Measurements from ENCODE around the gene DYNC1LI2. TPM values are rescaled to one million over a fixed set of nuclear protein-coding genes. Genes with fewer than 3 reads are reported as not detected.

The DYNC1LI2 gene
- total and polyA plus RNA-seq, 2 donors (not counting 1 experiment from before 2014, with no cell fraction given): 33.9 to 109 TPM

DNA sequence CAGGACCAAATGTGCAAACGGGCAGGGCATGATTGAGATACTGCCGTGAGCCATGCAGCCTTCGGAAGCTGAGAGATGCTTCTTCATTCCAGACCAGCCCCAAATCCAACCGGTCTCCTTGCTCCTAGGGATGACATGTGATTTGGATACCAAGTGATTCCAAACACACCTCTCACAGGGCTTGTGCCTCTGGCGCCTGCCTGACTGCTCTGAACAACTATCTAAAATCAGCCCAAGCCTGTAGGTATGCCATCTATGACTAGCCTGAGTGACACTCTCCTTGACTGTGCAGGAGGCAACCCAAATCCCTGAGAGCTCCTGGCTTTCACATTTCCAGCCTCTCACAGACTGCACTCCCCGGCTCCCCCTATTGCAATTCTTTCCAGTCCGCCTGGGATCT, 20.3 kb downstream of the DYNC1LI2 start:
- Histone ChIP-seq H4K20me1 (ENCODE audit: control insufficient read depth, insufficient read depth, low read length, poor library complexity, severe bottlenecking) (no peaks in the 10 kb centered on the region), H3K4me2 (replicated peaks; ENCODE audit: low read depth, low read length, poor library complexity, severe bottlenecking) (no peak overlapping the region), H3K4me1 (ENCODE audit: control insufficient read depth in 2 of 2, insufficient read depth in 2 of 2, low read length in 2 of 2) (no peaks in the 10 kb centered on the region), H3K36me3 (replicated peaks in 1 of 2; ENCODE audit: control extremely low read depth in 1 of 2, control insufficient read depth in 1 of 2, extremely low read depth in 1 of 2, insufficient read depth in 2 of 2, low read length in 1 of 2) (peaks cover 6 to 80% of the 10 kb centered on the region in 2 experiments), H3K79me2 (ENCODE audit: control insufficient read depth, insufficient read depth, low read length) (no peaks in the 10 kb centered on the region), H3K27me3 (replicated peaks in 1 of 4; ENCODE audit: control extremely low read depth in 1 of 4, control insufficient read depth in 3 of 4, insufficient read depth in 4 of 4, low read length in 3 of 4) (no peaks in the 10 kb centered on the region), H3K4me3 (ENCODE audit: control extremely low read depth in 1 of 5, extremely low read depth in 1 of 5, insufficient read depth in 1 of 5, low read depth in 2 of 5, low read length in 4 of 5) (no peak overlapping the region), H3K9ac (ENCODE audit: low read length) (no peak overlapping the region), H3K27ac (ENCODE audit: low read length in 2 of 2) (no peak overlapping the region), H2AFZ (ENCODE audit: insufficient read depth, low read depth, low read length, poor library complexity, severe bottlenecking) (no peak overlapping the region), H3K9me3 (ENCODE audit: control extremely low read depth in 1 of 3, control insufficient read depth in 2 of 3, insufficient read depth in 1 of 3, low read length in 2 of 3) (no peaks in the 10 kb centered on the region)
- ChIA-PET CTCF (interaction anchor here (1.5 to 2.3 kb wide), 2 partner anchors 9 to 20 kb away, joined by 5 to 8 read pairs; partner anchors contain the start of gene DYNC1LI2), POLR2A (no interaction called here)
- Mint-ChIP-seq H3K27ac (no peak overlapping the region), H3K9me3 (ENCODE audit: insufficient read depth) (no peaks in the 10 kb centered on the region), H3K27me3 (no peaks in the 10 kb centered on the region), H3K4me1 (peaks cover 3% of the 10 kb centered on the region), H3K4me3 (no peak overlapping the region)
- DNase-seq (no peak), ATAC-seq (ENCODE audit: low read depth) (no peak)
- 97% methylated on average over 5 of the region's 7 CpGs for WGBS (ENCODE audit: insufficient coverage)
- no peak for TF ChIP-seq EZH2 (IDR thresholded peaks at IDR 0.05; ENCODE audit: borderline replicate concordance, insufficient read depth, low read depth, low read length, poor library complexity, severe bottlenecking)
- TF ChIP-seq, protein P1, sequence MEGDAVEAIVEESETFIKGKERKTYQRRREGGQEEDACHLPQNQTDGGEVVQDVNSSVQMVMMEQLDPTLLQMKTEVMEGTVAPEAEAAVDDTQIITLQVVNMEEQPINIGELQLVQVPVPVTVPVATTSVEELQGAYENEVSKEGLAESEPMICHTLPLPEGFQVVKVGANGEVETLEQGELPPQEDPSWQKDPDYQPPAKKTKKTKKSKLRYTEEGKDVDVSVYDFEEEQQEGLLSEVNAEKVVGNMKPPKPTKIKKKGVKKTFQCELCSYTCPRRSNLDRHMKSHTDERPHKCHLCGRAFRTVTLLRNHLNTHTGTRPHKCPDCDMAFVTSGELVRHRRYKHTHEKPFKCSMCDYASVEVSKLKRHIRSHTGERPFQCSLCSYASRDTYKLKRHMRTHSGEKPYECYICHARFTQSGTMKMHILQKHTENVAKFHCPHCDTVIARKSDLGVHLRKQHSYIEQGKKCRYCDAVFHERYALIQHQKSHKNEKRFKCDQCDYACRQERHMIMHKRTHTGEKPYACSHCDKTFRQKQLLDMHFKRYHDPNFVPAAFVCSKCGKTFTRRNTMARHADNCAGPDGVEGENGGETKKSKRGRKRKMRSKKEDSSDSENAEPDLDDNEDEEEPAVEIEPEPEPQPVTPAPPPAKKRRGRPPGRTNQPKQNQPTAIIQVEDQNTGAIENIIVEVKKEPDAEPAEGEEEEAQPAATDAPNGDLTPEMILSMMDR (IDR thresholded peaks at IDR 0.05): no peak
- intact Hi-C loops (cut with micrococcal nuclease): no loop called here

DNA sequence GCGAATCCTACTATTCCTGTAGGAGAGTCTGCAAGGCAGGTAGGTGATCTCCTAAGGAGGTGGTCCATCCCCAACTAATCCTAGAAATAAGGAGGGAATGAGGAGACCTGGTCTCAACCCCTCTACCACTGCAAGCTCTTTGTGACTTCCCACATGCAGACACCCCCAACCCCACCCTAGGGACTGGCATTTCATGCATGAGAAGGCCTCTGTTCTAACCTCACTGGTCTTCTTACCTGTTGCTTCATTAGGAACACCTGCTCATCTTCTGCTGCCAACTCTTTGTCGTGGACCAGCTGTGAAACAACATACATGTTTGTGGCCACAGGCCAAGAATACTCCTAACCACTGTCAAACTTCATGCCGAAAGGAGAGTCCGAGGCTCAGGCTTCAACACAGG, 22.6 kb downstream of the DYNC1LI2 start:
- Histone ChIP-seq H3K4me2 (replicated peaks; ENCODE audit: low read depth, low read length, poor library complexity, severe bottlenecking) (no peak overlapping the region), H3K36me3 (replicated peaks in 1 of 2; ENCODE audit: control extremely low read depth in 1 of 2, control insufficient read depth in 1 of 2, extremely low read depth in 1 of 2, insufficient read depth in 2 of 2, low read length in 1 of 2) (peaks cover 6 to 81% of the 10 kb centered on the region in 2 experiments), H4K20me1 (ENCODE audit: control insufficient read depth, insufficient read depth, low read length, poor library complexity, severe bottlenecking) (no peaks in the 10 kb centered on the region), H3K9ac (ENCODE audit: low read length) (no peak overlapping the region), H3K4me3 (ENCODE audit: control extremely low read depth in 1 of 5, extremely low read depth in 1 of 5, insufficient read depth in 1 of 5, low read depth in 2 of 5, low read length in 4 of 5) (no peak overlapping the region), H3K27ac (ENCODE audit: low read length in 2 of 2) (no peak overlapping the region), H3K4me1 (ENCODE audit: control insufficient read depth in 2 of 2, insufficient read depth in 2 of 2, low read length in 2 of 2) (no peaks in the 10 kb centered on the region), H2AFZ (ENCODE audit: insufficient read depth, low read depth, low read length, poor library complexity, severe bottlenecking) (no peak overlapping the region), H3K27me3 (replicated peaks in 1 of 4; ENCODE audit: control extremely low read depth in 1 of 4, control insufficient read depth in 3 of 4, insufficient read depth in 4 of 4, low read length in 3 of 4) (no peaks in the 10 kb centered on the region), H3K79me2 (ENCODE audit: control insufficient read depth, insufficient read depth, low read length) (no peaks in the 10 kb centered on the region), H3K9me3 (ENCODE audit: control extremely low read depth in 1 of 3, control insufficient read depth in 2 of 3, insufficient read depth in 1 of 3, low read length in 2 of 3) (no peaks in the 10 kb centered on the region)
- intact Hi-C loops (cut with micrococcal nuclease): loop anchor here (1.0 to 2.0 kb wide), 2 partner anchors 139 to 322 kb away; no protein-coding TSS in a partner anchor
- ATAC-seq (ENCODE audit: low read depth) (no peak), DNase-seq (no peak)
- no peak for TF ChIP-seq EZH2 (IDR thresholded peaks at IDR 0.05; ENCODE audit: borderline replicate concordance, insufficient read depth, low read depth, low read length, poor library complexity, severe bottlenecking)
- TF ChIP-seq, protein P1 (IDR thresholded peaks at IDR 0.05): no peak
- Mint-ChIP-seq H3K4me1 (peaks cover 3% of the 10 kb centered on the region), H3K9me3 (ENCODE audit: insufficient read depth) (no peaks in the 10 kb centered on the region), H3K27me3 (no peaks in the 10 kb centered on the region), H3K4me3 (no peak overlapping the region), H3K27ac (no peak overlapping the region)
- 79% methylated on average over 3 of the region's 4 CpGs for WGBS (ENCODE audit: insufficient coverage)
- CTCF ChIA-PET: interaction anchor here (0.8 to 3.8 kb wide), 15 partner anchors 9 to 323 kb away, joined by 3 to 40 read pairs (median 5); partner anchors contain the start of genes CKLF and DYNC1LI2
- POLR2A ChIA-PET: no interaction called here
